SK-N-MC (cell line): ENCODE measurements around the gene FNIP2.

Experiments used
- DNase-seq: peaks from one replicate; pipeline ENCODE4 v3.0.0-alpha.2; 2011; ENCODE audit warnings: low read depth, low spot score
- H3K27ac ChIP-seq: fragments of 200-600 bp; sonication (generic); 2 replicates; pipeline ENCODE4 v1.5.1; 2016; ENCODE audit warnings: mixed run types
- H3K36me3 ChIP-seq: fragments of 200-600 bp; sonication (generic); 2 replicates; pipeline ENCODE4 v1.6.1; 2017; ENCODE audit warnings: antibody characterized with exemption, low read length, mixed read lengths; ENCODE audit not compliant: insufficient read depth
- H3K4me3 ChIP-seq: fragments of 200-600 bp; sonication (generic); 2 replicates; pipeline ENCODE4 v1.5.1; 2016
- H3K9ac ChIP-seq: fragments of 200-600 bp; sonication (generic); 2 replicates; pipeline ENCODE4 v1.8.0; 2017; ENCODE audit warnings: mixed run types, mixed read lengths; ENCODE audit not compliant: insufficient read length
- H3K9me3 ChIP-seq: fragments of 200-600 bp; sonication (generic); 2 replicates; pipeline ENCODE4 v1.6.1; 2017; ENCODE audit warnings: low read depth, mild to moderate bottlenecking, antibody characterized with exemption, low read length, moderate library complexity, mixed read lengths
- EZH2 ChIP-seq: fragments of 200-600 bp; sonication (generic); IDR thresholded peaks from one replicate; pipeline ENCODE4 v1.6.1; 2017; ENCODE audit warnings: antibody characterized with exemption
- FOXP2 ChIP-seq: optimal IDR thresholded peaks from 2 replicates; pipeline ENCODE3; 2011; ENCODE audit warnings: mild to moderate bottlenecking, moderate library complexity; ENCODE audit not compliant: insufficient read depth; ENCODE audit errors: extremely low read length, control extremely low read depth
- POLR2AphosphoS5 ChIP-seq: IDR thresholded peaks from 2 replicates; pipeline ENCODE4 v1.6.1; 2012; ENCODE audit warnings: mild to moderate bottlenecking, low read depth, low read length, borderline replicate concordance

Gene FNIP2

DNA sequence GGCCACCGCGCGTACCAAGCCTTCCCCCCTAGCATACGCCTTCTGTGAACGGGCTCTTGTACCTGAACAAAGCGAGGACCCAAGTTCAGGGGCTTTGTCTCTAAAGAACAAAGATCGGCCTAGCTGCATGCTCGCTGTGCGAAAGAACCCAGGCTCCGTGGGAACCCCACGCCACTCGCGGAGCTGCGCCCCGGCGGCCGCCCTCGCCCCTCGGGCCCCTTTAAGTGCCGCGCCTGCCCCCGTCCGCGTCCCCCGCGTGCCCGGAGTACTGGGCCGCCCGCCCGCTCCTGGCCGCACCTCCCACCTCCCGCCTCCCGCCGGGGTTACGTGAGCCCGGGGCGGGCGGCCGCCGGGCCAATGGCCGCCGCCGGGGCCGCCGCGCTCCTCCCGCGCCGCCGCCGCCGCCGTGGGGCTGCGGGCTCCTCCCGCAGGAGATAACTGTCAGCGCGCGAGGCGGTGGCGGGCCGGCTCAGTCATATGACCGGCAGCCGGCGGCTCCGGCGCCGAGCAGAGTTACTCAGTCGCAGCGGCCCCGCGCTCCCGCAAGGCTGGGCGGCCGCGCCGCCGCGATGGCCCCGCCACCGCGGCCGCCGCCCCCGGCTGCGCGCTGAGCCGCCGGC lies at the start of gene FNIP2:
TSS of gene FNIP2 (plus strand) at position 472 of the 620 bp plus-strand sequence. CDS start 187 bp downstream, outside the sequence.
- TF ChIP-seq POLR2AphosphoS5 = peak; percentile 66
- TF ChIP-seq FOXP2 = no peak
- no peak for TF ChIP-seq EZH2
- H3K9ac ChIP-seq = peak within 1 kb of the TSS; percentile 91
- no peaks in the 10 kb centered on the region for H3K36me3 ChIP-seq
- peak within 1 kb of the TSS; percentile 93 for H3K4me3 ChIP-seq
- no peak for DNase-seq
- no peak within 1 kb of the TSS for H3K27ac ChIP-seq
- no peaks in the 10 kb centered on the region for H3K9me3 ChIP-seq

DNA sequence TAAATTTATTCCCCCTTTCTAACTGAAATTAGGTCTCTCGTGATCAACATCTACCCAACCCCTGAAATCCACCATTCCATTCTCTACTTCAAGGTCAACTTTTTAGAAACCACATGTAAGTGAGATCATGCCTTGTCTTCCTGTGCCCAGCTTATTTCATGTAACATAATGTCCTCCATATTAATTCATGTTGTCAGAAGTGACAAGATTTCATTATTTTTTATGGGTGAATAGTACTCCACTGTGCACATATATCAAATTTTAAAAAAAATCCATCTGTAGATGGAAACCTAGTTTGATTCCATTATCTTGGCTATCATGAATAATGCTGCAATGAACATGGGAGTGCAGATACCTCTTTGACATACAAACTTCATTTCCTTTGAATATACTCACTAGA lies 47.1 kb upstream of the FNIP2 start:
- H3K4me3 ChIP-seq = peak overlapping the region; percentile 88
- no peak for TF ChIP-seq EZH2
- TF ChIP-seq POLR2AphosphoS5 = no peak
- TF ChIP-seq FOXP2 = no peak
- peaks cover 47% of the 10 kb centered on the region for H3K36me3 ChIP-seq
- H3K9me3 ChIP-seq = no peaks in the 10 kb centered on the region
- no peak overlapping the region for H3K9ac ChIP-seq
- H3K27ac ChIP-seq = no peak overlapping the region
- no peak for DNase-seq

DNA sequence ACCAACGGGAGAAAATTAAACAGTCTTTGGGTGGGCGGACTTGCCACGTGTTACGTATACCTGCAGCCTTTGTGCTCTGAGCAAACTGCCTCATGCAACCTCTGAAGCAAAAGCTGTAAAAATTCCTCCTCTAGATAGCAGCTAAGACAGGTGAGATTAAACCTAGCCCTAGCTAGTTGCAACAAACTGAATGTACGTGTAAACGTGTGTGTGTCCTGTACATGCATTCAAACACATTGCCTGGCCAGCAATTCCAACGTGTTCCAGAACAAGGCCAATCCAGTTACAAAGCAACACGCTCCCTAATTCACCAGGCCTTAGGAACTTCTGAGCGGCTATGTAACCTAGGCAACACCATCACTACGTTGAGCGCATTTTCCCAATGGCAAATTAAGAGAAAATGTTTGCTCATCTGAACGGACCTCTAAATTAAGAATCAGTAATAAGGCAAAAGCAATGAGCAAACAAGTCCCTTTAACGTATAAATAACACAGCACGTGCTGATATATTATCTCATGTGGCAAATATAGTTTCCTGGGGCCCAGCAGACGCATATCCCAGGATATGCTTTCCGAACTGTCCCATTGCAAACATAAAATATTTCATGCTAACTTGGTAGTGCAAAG lies 46.4 kb upstream of the FNIP2 start:
- TF ChIP-seq FOXP2 (no peak), POLR2AphosphoS5 (no peak), EZH2 (no peak)
- H3K9ac ChIP-seq = peak overlapping the region; percentile 88
- H3K27ac ChIP-seq = no peak overlapping the region
- no peaks in the 10 kb centered on the region for H3K9me3 ChIP-seq
- no peak for DNase-seq
- H3K36me3 ChIP-seq = peaks cover 42% of the 10 kb centered on the region
- peak overlapping the region; percentile 88 for H3K4me3 ChIP-seq

DNA sequence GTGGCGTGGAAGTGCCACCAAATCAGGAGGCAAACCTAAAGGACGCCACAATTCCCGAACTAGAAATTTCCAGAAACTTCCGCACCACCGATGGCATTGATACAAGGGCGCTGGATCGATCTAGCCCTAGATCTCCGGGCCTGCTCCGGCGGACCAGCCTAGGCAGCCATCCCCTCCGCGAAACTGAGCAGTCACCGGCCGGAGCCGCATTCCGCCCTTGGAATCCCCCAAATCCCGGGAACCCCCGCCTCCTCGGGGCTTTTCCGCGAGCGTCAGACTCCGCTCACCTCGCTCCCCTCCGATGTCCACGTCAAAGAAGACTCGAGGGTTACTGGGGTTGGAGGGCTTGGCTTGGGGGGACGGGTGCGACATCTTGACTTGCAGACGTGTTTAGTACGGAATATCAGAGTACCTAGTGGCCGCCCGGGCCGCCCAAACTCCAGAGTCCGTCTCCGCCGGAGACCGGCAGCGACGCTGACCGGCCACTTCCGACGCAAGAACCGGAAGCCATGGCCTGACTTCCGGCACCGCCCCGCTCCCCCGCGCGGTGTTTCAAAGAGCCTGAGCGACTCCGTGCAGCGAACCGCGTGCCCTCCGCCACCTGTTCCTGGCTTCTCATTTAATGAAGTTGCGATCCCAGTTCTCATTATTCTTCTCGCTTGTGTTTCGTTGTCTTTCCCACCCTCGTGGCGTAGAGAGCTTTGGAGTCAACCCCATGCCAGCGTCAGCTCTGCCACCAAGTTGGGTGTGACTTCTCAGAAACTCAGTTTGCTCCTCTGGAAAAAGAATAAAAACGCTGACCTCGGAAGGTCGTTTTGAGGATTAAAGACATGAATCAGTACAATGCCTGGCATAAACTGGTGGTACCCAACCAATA lies 45.7 kb upstream of the FNIP2 start, which contains the start of gene PPID:
TSS of gene PPID (minus strand) at position 480 of the 877 bp plus-strand sequence. CDS start at position 372, 108 bp downstream.
- Histone ChIP-seq H3K36me3 (peaks cover 34% of the 10 kb centered on the region), H3K4me3 (peak within 1 kb of the TSS; percentile 88), H3K9ac (peak within 1 kb of the TSS; percentile 88), H3K27ac (peak within 1 kb of the TSS; percentile 51; the same call in 1 of the 2 replicates), H3K9me3 (no peaks in the 10 kb centered on the region)
- TF ChIP-seq POLR2AphosphoS5 (peak; percentile 98), FOXP2 (peak; percentile 84), EZH2 (no peak)
- peak; percentile 40 for DNase-seq

DNA sequence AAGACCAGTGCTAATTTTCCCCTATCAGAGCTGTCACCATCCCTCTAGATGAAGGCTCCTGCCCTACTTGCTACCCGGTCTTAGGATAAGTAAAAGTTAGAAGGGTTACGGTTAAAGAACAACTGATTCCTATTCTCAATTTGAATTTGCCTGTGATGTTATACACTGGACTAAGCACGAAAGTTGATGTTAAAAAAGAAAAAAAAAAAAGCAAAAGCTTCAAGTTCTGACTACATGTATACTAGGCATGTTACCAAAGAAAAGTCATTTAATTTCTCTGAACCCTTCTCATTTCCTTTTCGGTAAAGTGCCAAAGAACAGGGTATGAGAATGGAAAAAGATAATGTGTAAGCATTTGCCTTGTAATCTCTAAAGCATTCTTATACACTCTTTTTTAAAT lies 44.2 kb upstream of the FNIP2 start:
- no peak for DNase-seq
- H3K27ac ChIP-seq = no peak overlapping the region
- no peak for TF ChIP-seq FOXP2
- TF ChIP-seq POLR2AphosphoS5 = no peak
- no peak for TF ChIP-seq EZH2
- no peak overlapping the region for H3K9ac ChIP-seq
- no peaks in the 10 kb centered on the region for H3K9me3 ChIP-seq
- no peak overlapping the region for H3K4me3 ChIP-seq
- peaks cover 19% of the 10 kb centered on the region for H3K36me3 ChIP-seq

DNA sequence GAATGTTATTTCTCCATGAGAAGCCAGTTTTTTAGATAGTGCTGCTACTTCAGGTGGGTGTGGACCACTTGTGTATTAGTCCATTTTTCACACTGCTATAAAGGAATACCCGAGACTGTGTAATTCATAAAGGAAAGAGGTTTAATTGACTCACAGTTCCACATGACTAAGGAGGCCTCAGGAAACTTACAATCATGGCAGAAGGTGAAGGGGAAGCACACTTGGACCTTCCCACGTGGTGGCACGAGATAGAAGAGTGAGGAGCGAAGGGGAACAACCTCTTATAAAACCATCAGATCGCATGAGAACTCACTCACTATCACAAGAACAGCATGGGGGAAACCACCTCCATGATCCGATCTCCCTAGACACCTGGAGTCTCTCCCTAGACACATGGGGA lies 42.2 kb upstream of the FNIP2 start:
- Histone ChIP-seq H3K4me3 (no peak overlapping the region), H3K27ac (no peak overlapping the region), H3K9ac (no peak overlapping the region), H3K9me3 (no peaks in the 10 kb centered on the region), H3K36me3 (peaks cover 4% of the 10 kb centered on the region)
- no peak for DNase-seq
- TF ChIP-seq FOXP2 (no peak), EZH2 (no peak), POLR2AphosphoS5 (no peak)

DNA sequence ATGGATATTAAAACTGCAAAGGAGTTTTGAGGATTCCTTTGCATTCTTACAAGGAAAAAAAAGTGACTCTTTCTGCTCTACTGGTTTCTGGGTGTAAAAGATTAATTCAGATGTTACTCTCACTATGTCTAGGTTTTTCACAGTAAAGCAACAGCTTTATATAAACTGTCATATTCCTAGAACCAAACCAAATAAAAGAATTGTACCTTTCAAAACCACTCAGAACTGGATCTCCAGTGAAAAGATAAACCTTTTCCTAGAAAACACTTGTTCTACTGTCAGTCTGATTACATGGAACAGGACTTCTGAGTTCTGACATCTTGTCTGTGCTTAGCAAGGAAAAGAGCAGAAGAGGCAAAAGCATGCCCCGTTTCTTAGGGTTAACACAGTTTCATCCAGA lies 40.6 kb upstream of the FNIP2 start:
- no peak for DNase-seq
- H3K4me3 ChIP-seq = no peak overlapping the region
- no peak for TF ChIP-seq POLR2AphosphoS5
- TF ChIP-seq EZH2 = no peak
- TF ChIP-seq FOXP2 = no peak
- no peak overlapping the region for H3K9ac ChIP-seq
- H3K36me3 ChIP-seq = no peaks in the 10 kb centered on the region
- H3K9me3 ChIP-seq = no peaks in the 10 kb centered on the region
- H3K27ac ChIP-seq = no peak overlapping the region

DNA sequence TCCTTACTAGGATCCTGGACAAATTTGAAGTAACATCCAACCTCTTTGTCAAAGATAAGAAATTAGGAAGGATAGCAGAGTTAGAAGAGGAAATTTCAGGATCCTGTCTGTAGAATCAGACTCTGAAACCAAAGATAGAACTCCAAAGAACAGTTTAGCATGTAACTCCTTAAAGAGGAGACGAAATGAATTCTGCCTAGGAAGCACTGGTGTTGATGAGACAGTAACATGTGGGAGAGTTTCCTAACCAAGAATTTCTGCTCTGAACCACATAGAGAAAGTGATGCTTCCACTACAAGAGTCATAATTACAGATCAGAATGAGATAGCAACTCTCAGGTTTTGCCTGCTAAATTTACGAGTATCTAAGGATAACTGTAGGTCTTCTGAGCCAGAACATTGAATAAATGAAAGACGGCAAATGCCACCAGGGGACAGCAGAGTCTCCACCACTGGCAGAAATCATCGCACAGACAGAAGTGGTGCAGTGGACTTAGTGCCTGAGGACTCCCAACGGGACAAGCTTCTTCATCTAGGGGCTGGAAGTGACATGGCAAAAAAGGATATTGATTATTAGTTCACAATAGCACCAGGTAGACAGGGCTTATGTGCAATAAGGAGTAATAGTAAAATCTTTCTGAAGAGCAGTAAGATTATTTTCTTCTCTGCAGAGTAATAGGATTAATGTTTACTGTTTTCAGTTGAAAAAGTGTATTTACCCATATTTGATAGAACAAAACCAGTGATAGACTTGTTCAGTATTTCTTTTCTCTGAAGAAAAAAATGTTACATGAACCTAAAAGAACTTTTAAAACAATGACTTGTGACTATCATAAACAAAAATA lies 38.9 kb upstream of the FNIP2 start:
- TF ChIP-seq EZH2 = no peak
- no peak for TF ChIP-seq POLR2AphosphoS5
- TF ChIP-seq FOXP2 = no peak
- Histone ChIP-seq H3K9me3 (no peaks in the 10 kb centered on the region), H3K36me3 (no peaks in the 10 kb centered on the region), H3K4me3 (no peak overlapping the region), H3K9ac (no peak overlapping the region), H3K27ac (no peak overlapping the region)
- DNase-seq = peak; percentile 37
